Measurements from ENCODE around the gene EYS. TPM values are rescaled to one million over a fixed set of nuclear protein-coding genes. Genes with fewer than 3 reads are reported as not detected.

The EYS gene
- total and polyA plus RNA-seq, 8 donors = 0.55 to 0.58 TPM; not detected in 6

DNA sequence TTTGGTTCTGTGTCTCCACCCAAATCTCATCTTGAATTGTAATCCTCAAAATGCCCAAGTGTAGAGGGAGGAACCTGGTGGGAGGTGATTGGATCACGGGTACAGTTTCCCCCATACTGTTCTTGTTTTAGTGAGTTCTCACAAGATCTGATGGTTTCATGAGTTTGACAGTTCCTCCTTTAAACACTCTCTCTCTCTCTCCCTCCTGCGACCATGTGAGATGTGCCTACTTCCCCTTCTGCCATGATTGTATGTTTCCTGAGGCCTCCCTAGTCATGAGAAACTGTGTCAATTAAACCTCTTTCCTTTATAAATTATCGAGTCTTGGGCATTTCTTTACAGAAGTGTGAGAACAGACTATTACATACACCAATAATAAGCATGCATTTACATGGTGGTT is 12.1 kb upstream of the EYS start:
- H3K4me1 ChIP-seq = no peaks in the 10 kb centered on the region
- no peaks in the 10 kb centered on the region for H3K9me3 ChIP-seq
- 60 to 78% (median 66%) methylated on average over 3 of the region's 3 CpGs for WGBS, 5 donors
- DNase-seq = no peak
- no peak overlapping the region for H3K27ac ChIP-seq
- intact Hi-C loops (cut with DNase I; ENCODE audit: low total_unique reads) = no loop called here
- H3K36me3 ChIP-seq = no peaks in the 10 kb centered on the region
- TF ChIP-seq POLR2A (IDR thresholded peaks at IDR 0.05) (no peak), POLR2AphosphoS5 (IDR thresholded peaks at IDR 0.05) (no peak), EP300 (IDR thresholded peaks at IDR 0.05) (no peak), CTCF (IDR thresholded peaks at IDR 0.05) (no peak)
- H3K27me3 ChIP-seq = no peaks in the 10 kb centered on the region
- H3K4me3 ChIP-seq = no peak overlapping the region

- H3K4me1 ChIP-seq = no peaks in the 10 kb centered on the region
- no peak overlapping the region for H3K4me3 ChIP-seq
- no peaks in the 10 kb centered on the region for H3K9me3 ChIP-seq
- H3K27me3 ChIP-seq = no peaks in the 10 kb centered on the region
- no peak for DNase-seq
- TF ChIP-seq EP300 (IDR thresholded peaks at IDR 0.05) (no peak), CTCF (IDR thresholded peaks at IDR 0.05) (no peak), POLR2AphosphoS5 (IDR thresholded peaks at IDR 0.05) (no peak), POLR2A (IDR thresholded peaks at IDR 0.05) (no peak)
- no peak overlapping the region for H3K27ac ChIP-seq
- intact Hi-C loops (cut with DNase I; ENCODE audit: low total_unique reads) = no loop called here
- H3K36me3 ChIP-seq = no peaks in the 10 kb centered on the region
These were observed 4.5 kb upstream of the EYS start for GRCh38 chr6:65711531-65711930.

- 89 to 96% (median 93%) methylated on average over 5 of the region's 5 CpGs for WGBS, 5 donors
- intact Hi-C loops (cut with DNase I; ENCODE audit: low total_unique reads) = no loop called here
These were observed 2.2 kb upstream of the EYS start for GRCh38 chr6:65709099-65709830.

GRCh38 chr6:65708162-65708561 is 1.1 kb upstream of the EYS start:
- H3K27ac ChIP-seq = no peak overlapping the region
- intact Hi-C loops (cut with DNase I; ENCODE audit: low total_unique reads) = no loop called here
- WGBS, 5 donors = 86 to 100% (median 96%) methylated on average over 1 of the region's 1 CpG
- TF ChIP-seq CTCF (IDR thresholded peaks at IDR 0.05) (no peak), POLR2AphosphoS5 (IDR thresholded peaks at IDR 0.05) (no peak), POLR2A (IDR thresholded peaks at IDR 0.05) (no peak), EP300 (IDR thresholded peaks at IDR 0.05) (no peak)
- H3K9me3 ChIP-seq = no peaks in the 10 kb centered on the region
- H3K4me1 ChIP-seq = no peaks in the 10 kb centered on the region
- H3K27me3 ChIP-seq = no peaks in the 10 kb centered on the region
- no peak for DNase-seq
- no peak overlapping the region for H3K4me3 ChIP-seq
- no peaks in the 10 kb centered on the region for H3K36me3 ChIP-seq

More at GRCh38 chr6:65709099-65709830, 2.2 kb upstream of the EYS start:
- H3K27ac ChIP-seq = no peak overlapping the region
- H3K4me1 ChIP-seq = no peaks in the 10 kb centered on the region
- H3K27me3 ChIP-seq = no peaks in the 10 kb centered on the region
- no peak for DNase-seq
- TF ChIP-seq CTCF (IDR thresholded peaks at IDR 0.05) (no peak), EP300 (IDR thresholded peaks at IDR 0.05) (no peak), POLR2AphosphoS5 (IDR thresholded peaks at IDR 0.05) (no peak), POLR2A (IDR thresholded peaks at IDR 0.05) (no peak)
- H3K9me3 ChIP-seq = no peaks in the 10 kb centered on the region
- no peaks in the 10 kb centered on the region for H3K36me3 ChIP-seq
- no peak overlapping the region for H3K4me3 ChIP-seq

All from stomach (tissue), 9 donors.